Panc1 (cell line): ENCODE data around the gene CSPG5. TPM values are rescaled to one million over a fixed set of nuclear protein-coding genes. Genes with fewer than 3 reads are reported as not detected.

Source experiments
- ATAC-seq: fragments of 200-7000 bp; cut with Tn5 transposase; 2 replicates; pipeline ENCODE4 v1.9.1; 2020; ENCODE audit warnings: mild to moderate bottlenecking, moderate library complexity
- Bru-seq: library from RNA; stranded (reverse); fragments of 400-500 nt; gene quantifications from one replicate; lab custom pipeline; 2021; lab: Mats Ljungman, UMichigan
- BruChase-seq, 2 experiments: library from RNA; stranded (reverse); fragments of 400-500 nt; gene quantifications; one replicate each; lab custom pipeline; 2021; lab: Mats Ljungman, UMichigan
- BruUV-seq: library from RNA; stranded (reverse); fragments of 400-500 nt; replicated peaks from 2 replicates; lab custom pipeline; 2021; lab: Mats Ljungman, UMichigan
- CTCF ChIA-PET: fragments of 300-600 bp; sonication (Branson Sonifier 250); formaldehyde crosslinking; loops from one replicate; lab custom pipeline; 2022; ENCODE audit warnings: antibody characterized with exemption; lab: Charles Lee
- POLR2A ChIA-PET: fragments of 300-600 bp; sonication (Branson Sonifier 250); formaldehyde crosslinking; loops from one replicate; lab custom pipeline; 2022; ENCODE audit warnings: antibody characterized with exemption; lab: Charles Lee
- DNase-seq: peaks from one replicate; pipeline ENCODE4 v3.0.0-alpha.2; 2010; ENCODE audit warnings: low read depth, low spot score
- H3K27ac ChIP-seq: 2 replicates; pipeline ENCODE4 v1.5.1; 2011; ENCODE audit warnings: mild to moderate bottlenecking, low read length, inconsistent platforms
- H3K27me3 ChIP-seq: fragments of 200-500 bp; sonication (Bioruptor generic); 2 replicates; pipeline ENCODE4 v1.6.0; 2014; ENCODE audit warnings: low read length, inconsistent platforms; ENCODE audit not compliant: control insufficient read depth, insufficient read depth
- H3K36me3 ChIP-seq: fragments of 200-500 bp; sonication (Bioruptor generic); 2 replicates; pipeline ENCODE4 v1.5.1; 2014; ENCODE audit warnings: inconsistent platforms, mild to moderate bottlenecking, low read length, moderate library complexity; ENCODE audit not compliant: control insufficient read depth, insufficient read depth
- H3K4me1 ChIP-seq: 2 replicates; pipeline ENCODE4 v1.5.1; 2011; ENCODE audit warnings: inconsistent platforms, mild to moderate bottlenecking, low read length, moderate library complexity; ENCODE audit not compliant: control insufficient read depth, insufficient read depth
- H3K4me3 ChIP-seq, 2 experiments: 2 replicates each; pipeline ENCODE4 v1.5.1; 2011 to 2012; ENCODE audit warnings: low read depth in 2 of 2, low read length in 2 of 2, mild to moderate bottlenecking in 2 of 2, inconsistent platforms in 1 of 2, moderate library complexity in 1 of 2
- H3K9me3 ChIP-seq: fragments of 200-500 bp; sonication (Bioruptor generic); 2 replicates; pipeline ENCODE4 v1.5.1; 2014; ENCODE audit warnings: low read depth, mild to moderate bottlenecking, inconsistent platforms, low read length, moderate library complexity; ENCODE audit not compliant: control insufficient read depth, insufficient read depth
- CTCF ChIP-seq: fragments of 450-650 bp; IDR thresholded peaks from 2 replicates; pipeline ENCODE4 v1.5.1; 2017; ENCODE audit warnings: mild to moderate bottlenecking
- POLR2AphosphoS5 ChIP-seq: IDR thresholded peaks from 2 replicates; pipeline ENCODE4 v1.6.1; 2012; ENCODE audit warnings: mild to moderate bottlenecking, low read depth, low read length, moderate library complexity
- SIN3A ChIP-seq: IDR thresholded peaks from 2 replicates; pipeline ENCODE4 v1.6.1; 2012; ENCODE audit warnings: low read depth, mild to moderate bottlenecking, low read length, moderate library complexity, borderline replicate concordance; ENCODE audit not compliant: insufficient read depth
- TCF7L2 ChIP-seq: IDR thresholded peaks from 2 replicates; pipeline ENCODE4 v1.6.1; 2011; ENCODE audit warnings: mild to moderate bottlenecking, low read depth, low read length, inconsistent platforms
- in situ Hi-C: cut with HindIII; loops from 2 replicates; pipeline ENCODE4 v1.10.0; 2016; ENCODE audit warnings: low sequenced_read_pairs, low pct_unique_long_range_greater_than_20kb
- intact Hi-C: fragments of 100-400 bp; cut with micrococcal nuclease; formaldehyde crosslinking; loops from one replicate; pipeline ENCODE4 v1.10.0; 2022; ENCODE audit not compliant: unreplicated experiment
- long read RNA-seq: library from polyadenylated mRNA; unstranded; transcript quantifications from one replicate; pipeline ENCODE4 v2.0.0, GENCODE V29; 2021; ENCODE audit not compliant: unreplicated experiment
- polyA plus RNA-seq: library from polyadenylated mRNA; unstranded; fragments of >200 nt; gene quantifications from one replicate; pipeline ENCODE4 v1.2.1, GENCODE V29; 2012; ENCODE audit warnings: missing spikeins; ENCODE audit not compliant: insufficient read length
- total RNA-seq: library from RNA; stranded (reverse); gene quantifications from one replicate; pipeline ENCODE4 v1.2.1, GENCODE V29; 2021; ENCODE audit not compliant: unreplicated experiment
- TF ChIP-seq, protein P1 (sequence below), 2 experiments: IDR thresholded peaks; 2 replicates each; pipeline ENCODE4 v1.6.1; 2011 to 2012; ENCODE audit warnings: low read depth in 2 of 2, control low read depth in 1 of 2, low read length in 1 of 2, mild to moderate bottlenecking in 1 of 2, moderate library complexity in 1 of 2; ENCODE audit not compliant: insufficient read depth in 1 of 2

CSPG5 gene
- total RNA-seq: 3.2 TPM
- polyA plus RNA-seq: 3.2 TPM
- percentile 29 among the genes with signal in this experiment for Bru-seq, nascent RNA
- percentile 36 among the genes with signal in this experiment for BruChase-seq, experiment 1, labeled RNA remaining after a 2-hour chase
- BruChase-seq, experiment 2, labeled RNA remaining after a 6-hour chase: percentile 33 among the genes with signal in this experiment
- long read RNA-seq, full-length matches to known transcripts: 2 of 2 reads
- long read RNA-seq, partial matches to known transcripts: 0 of 2 reads
- long read RNA-seq, other reads (novel, unspliced or antisense): 0 of 2 reads

- DNase-seq (no peak), ATAC-seq (peak; percentile 57)
- no peaks in the 10 kb centered on the region for H3K36me3 ChIP-seq
- peak within 1 kb of the TSS; percentile 42 to 48 for H3K4me3 ChIP-seq
- intact Hi-C loops (no loop called here), in situ Hi-C loops (no loop called here)
- ChIA-PET CTCF (no interaction called here), POLR2A (no interaction called here)
- no peaks in the 10 kb centered on the region for H3K4me1 ChIP-seq
- H3K9me3 ChIP-seq: no peaks in the 10 kb centered on the region
- no peak within 1 kb of the TSS for H3K27ac ChIP-seq
- H3K27me3 ChIP-seq: no peaks in the 10 kb centered on the region
- TF ChIP-seq, protein P1, sequence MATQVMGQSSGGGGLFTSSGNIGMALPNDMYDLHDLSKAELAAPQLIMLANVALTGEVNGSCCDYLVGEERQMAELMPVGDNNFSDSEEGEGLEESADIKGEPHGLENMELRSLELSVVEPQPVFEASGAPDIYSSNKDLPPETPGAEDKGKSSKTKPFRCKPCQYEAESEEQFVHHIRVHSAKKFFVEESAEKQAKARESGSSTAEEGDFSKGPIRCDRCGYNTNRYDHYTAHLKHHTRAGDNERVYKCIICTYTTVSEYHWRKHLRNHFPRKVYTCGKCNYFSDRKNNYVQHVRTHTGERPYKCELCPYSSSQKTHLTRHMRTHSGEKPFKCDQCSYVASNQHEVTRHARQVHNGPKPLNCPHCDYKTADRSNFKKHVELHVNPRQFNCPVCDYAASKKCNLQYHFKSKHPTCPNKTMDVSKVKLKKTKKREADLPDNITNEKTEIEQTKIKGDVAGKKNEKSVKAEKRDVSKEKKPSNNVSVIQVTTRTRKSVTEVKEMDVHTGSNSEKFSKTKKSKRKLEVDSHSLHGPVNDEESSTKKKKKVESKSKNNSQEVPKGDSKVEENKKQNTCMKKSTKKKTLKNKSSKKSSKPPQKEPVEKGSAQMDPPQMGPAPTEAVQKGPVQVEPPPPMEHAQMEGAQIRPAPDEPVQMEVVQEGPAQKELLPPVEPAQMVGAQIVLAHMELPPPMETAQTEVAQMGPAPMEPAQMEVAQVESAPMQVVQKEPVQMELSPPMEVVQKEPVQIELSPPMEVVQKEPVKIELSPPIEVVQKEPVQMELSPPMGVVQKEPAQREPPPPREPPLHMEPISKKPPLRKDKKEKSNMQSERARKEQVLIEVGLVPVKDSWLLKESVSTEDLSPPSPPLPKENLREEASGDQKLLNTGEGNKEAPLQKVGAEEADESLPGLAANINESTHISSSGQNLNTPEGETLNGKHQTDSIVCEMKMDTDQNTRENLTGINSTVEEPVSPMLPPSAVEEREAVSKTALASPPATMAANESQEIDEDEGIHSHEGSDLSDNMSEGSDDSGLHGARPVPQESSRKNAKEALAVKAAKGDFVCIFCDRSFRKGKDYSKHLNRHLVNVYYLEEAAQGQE (IDR thresholded peaks at IDR 0.05; ENCODE audit: insufficient read depth in 1 of 2, low read depth in 2 of 2, low read length in 1 of 2): no peak
- TF ChIP-seq SIN3A (no peak), POLR2AphosphoS5 (no peak), TCF7L2 (no peak), CTCF (no peak)
- no TSS peak for BruUV-seq
These were observed at the start of gene CSPG5 for GRCh38 chr3:47578691-47579632. Gene CSPG5, minus strand, starts transcription at chr3:47578865. Its CDS starts 172 bp downstream, at chr3:47578693.

DNA sequence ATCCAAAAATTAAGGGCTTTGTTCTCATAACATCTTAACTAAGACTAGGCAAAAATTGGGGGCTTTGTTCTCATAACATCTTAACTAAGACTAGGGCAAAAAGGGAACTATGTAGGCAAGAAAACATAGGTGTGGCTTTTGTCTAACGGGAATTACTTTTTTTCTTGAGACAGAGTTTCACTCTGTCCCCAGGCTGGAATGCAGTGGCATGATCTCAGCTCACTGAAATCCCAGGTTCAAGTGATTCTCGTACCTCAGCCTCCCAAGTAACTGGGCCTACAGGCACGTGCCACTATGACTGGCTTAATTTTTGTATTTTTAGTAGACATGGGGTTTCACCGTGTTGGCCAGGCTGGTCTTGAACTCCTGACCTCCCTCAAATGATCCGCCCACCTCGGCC is 49.8 kb upstream of the CSPG5 start:
- Histone ChIP-seq H3K27ac (no peak overlapping the region), H3K9me3 (no peaks in the 10 kb centered on the region), H3K36me3 (peaks cover 18% of the 10 kb centered on the region; the same call in 1 of the 2 replicates), H3K4me1 (no peaks in the 10 kb centered on the region), H3K27me3 (no peaks in the 10 kb centered on the region), H3K4me3 (no peak overlapping the region)
- DNase-seq (no peak), ATAC-seq (no peak)
- TF ChIP-seq SIN3A (no peak), POLR2AphosphoS5 (no peak), CTCF (no peak), TCF7L2 (no peak)
- TF ChIP-seq, protein P1 (IDR thresholded peaks at IDR 0.05; ENCODE audit: insufficient read depth in 1 of 2, low read depth in 2 of 2, low read length in 1 of 2): no peak
- no TSS peak for BruUV-seq
- CTCF ChIA-PET: no interaction called here
- in situ Hi-C loops: no loop called here
- POLR2A ChIA-PET: no interaction called here
- intact Hi-C loops: no loop called here
